Right renal pelvis (tissue), 4 donors: Measurements from ENCODE around the gene CSF1R. TPM values are rescaled to one million over a fixed set of nuclear protein-coding genes. Genes with fewer than 3 reads are reported as not detected.
"Not testable (repeated sequence)": the region's sequence is repeated elsewhere in the genome, so short reads cannot be mapped to it uniquely, and the experiment has no call there.

Experiments
- DNase-seq, 4 donors: peaks; one replicate each; pipeline ENCODE4 v3.0.0-alpha.2; 2013; ENCODE audit warnings: low read depth in 4 of 4, low spot score in 3 of 4, missing footprints in 1 of 4
- polyA plus RNA-seq, 4 donors: library from polyadenylated mRNA; unstranded; fragments of 120-200 nt; gene quantifications; one replicate each; pipeline ENCODE4 v1.2.1, GENCODE V29; 2013; ENCODE audit not compliant: insufficient read length in 4 of 4

The CSF1R gene
- polyA plus RNA-seq, 4 donors: 14.7 to 15.5 (median 15.0) TPM

DNA sequence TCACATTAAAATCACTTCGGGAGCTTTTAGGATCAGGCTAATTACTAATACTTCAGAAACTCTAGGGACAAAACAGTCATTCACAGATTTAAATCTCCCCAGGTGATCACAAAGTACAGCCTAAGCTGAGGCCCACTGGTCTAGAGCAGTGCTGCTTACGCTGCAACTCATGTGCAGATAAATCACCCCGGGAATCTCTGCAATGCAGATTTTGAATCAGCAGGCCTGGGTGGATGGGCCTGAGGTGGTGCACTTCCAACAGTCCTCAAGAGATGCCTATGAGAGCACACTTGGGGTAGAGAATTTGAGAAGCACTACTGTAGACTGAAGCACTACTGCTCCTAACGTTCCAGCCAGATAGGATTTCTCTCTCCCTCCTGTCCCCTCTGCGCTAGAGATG lies 28.4 kb downstream of the CSF1R start:
- no peak for DNase-seq

DNA sequence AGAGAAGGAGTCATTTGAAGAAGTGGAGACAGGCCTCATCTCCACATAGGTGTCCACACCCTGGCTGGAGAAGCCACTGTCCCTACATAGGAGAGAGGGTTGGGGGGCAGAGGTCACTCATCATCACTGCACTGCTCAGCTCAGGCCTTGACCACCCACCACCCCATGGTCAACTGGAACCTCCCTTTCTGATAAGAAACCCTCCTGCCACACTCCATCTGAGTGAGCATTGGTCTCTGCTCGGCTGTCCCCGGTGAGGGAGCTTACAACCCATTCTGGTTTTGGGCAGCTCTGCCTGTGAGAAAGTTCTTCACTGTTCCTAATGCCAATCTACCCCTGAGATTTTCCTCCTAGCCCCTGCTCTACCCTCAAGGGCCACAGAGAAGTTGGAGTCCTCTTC lies 28.8 kb downstream of the CSF1R start:
- no peak for DNase-seq

DNA sequence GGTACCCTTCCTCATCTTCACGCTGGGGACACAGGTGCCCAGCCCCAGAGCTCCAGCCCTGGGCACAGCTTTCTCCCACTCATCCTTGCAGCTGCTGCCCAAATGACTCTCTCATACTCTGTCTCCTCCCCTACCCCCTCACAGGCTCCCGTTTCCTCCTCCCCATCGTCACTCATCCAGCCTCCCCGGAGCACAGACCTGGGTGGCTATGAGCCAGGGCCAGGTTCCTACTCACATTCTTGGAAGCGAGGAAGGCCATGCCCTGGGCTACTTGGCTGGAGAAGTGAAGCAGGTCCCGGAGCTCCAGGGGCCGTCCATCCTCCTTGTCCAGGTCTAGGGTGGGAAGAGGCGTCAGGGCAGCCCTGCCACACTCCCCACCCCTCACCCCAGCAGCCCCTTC lies 29.3 kb downstream of the CSF1R start:
- DNase-seq: no peak

DNA sequence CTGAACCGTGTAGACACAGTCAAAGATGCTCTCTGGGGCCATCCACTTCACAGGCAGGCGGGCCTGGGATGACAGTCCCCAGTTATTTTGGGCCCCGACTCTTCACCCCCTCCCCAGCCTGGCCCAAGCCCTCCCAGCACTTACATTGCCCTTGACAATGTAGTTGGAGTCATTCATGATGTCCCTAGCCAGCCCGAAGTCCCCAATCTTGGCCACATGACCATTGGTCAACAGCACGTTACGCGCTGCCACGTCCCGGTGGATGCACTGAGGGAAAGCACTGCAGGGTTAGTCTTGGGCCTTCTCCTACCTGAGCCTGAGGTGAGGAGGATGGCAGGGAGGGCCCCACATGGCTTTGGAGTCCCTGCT lies 30.3 kb downstream of the CSF1R start:
- no peak for DNase-seq

DNA sequence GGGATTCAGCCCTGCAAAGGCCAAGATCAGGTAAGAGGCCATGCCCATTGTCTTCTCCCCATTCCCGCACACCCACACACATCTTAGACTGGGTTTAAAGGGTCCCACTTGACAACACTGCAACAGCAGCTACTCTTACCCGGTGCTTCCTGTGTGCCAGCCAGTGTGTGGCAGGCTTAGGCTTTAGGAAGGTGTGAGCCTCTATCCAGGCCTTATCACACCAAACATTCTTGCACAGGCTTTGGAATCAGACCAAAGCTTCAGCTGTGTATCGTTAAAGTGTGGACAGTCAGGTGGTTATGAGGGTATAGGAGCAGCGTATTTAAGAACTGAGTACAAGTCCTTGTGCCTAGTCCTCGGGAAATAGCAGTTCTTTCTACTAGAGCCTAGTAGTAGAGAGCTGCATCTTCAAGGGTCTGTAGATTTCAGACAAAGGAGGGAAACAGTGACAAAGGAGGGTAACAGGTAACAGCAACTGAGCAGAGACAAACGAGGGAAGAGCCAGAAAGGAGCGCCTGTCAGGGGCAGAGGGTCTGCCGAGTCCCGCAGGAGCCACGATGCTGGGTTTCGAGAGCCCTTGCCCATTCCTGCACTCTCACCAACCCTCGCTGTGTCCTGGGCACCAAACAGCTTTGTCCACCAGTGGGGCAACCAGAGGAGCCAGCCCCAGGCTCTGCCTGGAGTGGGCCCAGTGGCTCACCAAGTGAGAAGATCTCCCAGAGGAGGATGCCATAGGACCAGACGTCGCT lies 30.9 kb downstream of the CSF1R start:
- DNase-seq: no peak

DNA sequence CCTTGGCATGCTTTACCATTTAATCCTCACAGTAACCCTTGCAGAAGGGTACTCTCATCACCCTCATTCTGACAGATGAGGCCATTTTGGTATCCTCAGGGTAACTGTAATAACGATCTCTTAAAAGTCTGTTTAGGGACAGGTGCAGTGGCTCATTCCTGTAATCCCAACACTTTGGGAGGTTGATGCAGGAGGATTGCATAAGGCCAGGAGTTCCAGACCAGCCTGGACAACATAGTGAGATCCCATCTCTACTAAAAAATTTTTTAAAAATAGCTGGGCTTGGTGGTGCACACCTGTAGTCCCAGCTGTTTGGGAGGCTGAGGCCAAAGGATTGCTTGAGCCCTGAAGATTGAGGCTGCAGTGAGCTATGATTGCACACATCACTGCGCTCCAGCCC lies 31.8 kb downstream of the CSF1R start:
- no peak for DNase-seq

DNA sequence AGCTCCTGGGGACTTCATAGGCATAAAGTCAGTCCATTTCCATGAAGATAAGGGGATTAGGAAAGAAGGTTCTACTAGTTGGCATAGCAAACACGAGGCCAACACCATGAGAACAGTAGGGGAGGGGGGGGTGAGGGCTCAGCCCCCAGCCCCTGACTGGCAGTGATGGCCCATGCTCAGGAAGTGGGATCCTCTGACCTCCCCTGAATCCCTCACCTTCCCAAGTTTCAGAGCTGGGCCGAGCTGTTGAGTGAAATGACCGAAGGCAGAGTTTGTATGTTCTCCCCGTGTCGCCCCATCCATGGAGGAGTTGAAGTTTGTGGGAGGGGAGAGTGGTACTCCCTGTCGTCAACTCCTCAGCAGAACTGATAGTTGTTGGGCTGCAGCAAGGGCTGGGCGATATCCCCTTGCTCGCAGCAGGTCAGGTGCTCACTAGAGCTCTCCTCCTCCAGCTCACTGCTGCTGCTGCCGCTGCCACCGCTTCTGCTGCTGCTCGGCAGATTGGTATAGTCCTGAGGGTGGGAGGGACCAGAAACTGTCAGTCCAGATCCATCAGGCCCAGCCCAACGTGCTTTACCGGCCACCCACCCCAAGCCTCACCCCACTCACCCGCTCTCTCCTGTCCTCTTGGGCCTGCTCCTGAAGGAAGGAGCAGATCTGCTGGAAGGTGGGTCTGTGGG lies 32.5 kb downstream of the CSF1R start:
- no peak for DNase-seq

DNA sequence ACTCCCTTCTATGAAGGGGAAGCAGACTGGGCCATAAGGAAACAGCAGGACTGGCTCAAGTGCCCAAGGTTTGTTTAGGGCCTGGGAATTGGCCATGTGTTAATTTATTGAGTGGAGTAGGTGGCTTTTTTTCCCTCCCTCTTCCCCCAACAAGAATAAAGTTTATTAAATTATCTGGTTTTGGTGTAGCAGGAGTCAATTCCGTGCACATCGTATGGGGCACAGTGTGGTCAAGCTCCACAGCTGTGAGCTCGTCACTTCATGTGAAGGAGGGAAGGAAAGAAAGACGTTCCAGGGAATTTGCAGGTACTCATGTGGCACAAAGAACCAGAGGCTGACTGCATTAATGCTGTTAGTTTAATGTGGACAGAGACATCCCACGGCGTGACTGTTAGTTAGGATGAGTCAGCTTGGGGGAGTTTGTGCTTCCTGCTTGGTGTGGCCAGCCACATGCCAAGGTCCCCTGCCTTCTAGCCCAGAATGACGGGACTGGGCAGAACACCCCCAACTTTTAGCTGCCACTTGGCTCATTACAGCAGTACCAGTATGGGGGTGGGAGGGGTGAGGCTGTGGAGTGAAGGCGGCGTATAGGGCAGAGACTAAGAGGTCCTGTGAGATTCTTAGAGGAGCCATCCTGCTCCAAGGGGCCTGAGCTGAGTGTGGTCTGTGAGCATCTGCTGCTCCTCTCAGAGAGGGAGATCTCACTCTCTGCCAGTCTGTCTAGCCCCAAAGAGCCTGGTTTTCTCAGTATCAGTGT lies 33.2 kb downstream of the CSF1R start:
- no peak for DNase-seq

DNA sequence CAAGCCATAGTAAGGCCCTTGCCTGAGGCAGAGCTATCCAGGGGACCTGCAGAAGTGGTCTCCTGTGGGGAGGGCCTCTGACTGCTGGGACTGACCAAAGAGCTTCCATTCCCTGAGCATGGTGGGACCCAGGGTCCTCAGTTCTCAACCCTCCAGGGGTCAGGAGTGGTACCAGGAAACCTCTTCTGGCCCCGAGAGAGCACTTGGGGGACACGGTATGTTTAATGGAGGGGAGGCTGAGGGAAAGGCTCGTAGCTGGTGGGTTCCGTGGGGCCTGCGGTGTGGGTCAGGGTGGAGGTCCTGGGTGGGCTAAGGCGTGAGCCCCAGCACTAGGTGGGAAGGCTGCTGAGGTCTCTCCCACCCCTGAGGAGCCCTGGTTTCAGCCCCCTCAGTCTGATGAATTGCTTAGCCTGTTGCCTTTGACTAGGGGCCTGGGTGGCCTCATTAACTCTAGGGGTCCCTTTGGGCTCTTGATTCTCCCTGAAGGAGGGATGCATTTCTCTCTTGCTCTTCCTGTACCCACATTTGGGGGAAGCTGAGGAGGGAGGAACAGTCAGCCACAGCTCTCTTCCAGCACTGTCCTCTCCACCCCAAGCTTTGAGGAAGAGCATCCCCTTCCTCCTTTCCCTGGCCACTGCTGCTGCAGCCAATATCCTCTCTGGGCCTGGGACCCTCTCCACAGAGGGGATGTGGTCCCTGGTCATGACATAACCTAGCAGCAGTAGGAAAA lies 34.0 kb downstream of the CSF1R start:
- DNase-seq: no peak

DNA sequence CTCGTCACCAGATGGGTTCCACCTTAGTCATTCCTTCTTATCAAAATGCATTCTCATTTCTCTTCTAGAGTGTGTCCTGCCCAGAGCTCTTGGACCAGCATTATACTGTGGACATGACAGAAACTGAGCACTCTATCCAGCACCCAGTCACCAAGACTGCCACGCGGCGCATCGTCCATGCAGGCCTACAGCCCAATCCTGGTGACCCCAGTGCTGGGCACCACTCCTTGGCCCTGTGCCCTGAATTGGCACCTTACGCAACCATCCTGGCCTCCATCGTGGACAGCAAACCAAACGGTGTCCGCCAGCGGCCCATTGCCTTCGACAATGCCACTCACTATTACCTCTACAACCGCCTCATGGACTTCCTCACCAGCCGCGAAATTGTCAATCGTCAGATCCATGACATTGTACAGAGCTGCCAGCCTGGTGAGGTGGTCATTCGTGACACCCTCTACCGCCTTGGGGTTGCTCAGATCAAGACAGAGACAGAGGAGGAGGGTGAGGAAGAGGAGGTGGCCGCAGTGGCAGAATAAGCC lies 34.6 kb downstream of the CSF1R start:
- DNase-seq: no peak

DNA sequence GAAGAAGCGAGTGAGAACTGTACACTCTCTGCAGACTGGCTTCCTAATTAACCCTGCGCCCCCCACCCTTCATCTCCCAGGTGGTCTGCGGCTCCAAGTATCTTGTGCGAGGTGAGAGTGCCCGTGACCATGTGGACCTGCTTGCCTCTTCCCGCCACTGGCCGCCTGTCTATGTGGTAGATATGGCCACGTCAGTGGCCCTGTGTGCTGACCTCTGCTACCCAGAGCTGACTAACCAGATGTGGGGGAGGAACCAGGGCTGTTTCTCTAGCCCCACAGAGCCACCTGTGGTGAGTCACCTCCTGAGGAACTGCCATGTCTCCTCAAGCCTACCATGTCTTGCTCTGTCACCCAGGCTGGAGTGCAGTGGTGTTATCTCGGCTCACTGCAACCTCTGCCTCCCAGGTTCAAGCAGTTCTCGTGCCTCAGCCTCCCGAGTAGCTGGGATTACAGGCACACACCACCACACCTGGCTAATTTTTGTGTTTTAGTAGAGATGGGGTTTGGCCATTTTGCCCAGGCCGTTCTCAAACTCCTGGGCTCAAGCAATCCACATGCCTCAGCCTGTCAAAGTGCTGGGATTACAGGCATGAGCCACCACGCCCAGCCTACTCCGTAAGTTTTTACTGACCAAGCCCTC lies 36.1 kb downstream of the CSF1R start:
- not testable (repeated sequence) for DNase-seq

DNA sequence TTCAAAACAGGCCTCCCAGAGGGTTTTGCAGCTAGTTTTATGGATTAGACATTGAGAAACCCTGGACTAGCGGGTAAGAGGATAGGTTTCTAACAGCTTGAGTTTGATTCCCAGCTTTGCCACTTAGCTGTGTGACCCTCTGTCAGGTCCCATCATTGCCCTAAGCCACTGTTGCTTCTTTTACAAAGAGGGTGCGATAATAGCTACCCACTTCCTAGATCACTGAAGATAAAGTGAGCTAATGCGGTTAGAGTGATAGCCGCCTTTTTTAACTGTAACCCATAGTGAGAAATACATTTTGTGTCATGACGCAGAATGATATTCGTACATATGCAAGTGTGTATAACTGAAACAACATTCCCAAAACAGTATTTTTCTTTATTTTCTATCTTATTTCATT lies 40.3 kb downstream of the CSF1R start:
- no peak for DNase-seq

DNA sequence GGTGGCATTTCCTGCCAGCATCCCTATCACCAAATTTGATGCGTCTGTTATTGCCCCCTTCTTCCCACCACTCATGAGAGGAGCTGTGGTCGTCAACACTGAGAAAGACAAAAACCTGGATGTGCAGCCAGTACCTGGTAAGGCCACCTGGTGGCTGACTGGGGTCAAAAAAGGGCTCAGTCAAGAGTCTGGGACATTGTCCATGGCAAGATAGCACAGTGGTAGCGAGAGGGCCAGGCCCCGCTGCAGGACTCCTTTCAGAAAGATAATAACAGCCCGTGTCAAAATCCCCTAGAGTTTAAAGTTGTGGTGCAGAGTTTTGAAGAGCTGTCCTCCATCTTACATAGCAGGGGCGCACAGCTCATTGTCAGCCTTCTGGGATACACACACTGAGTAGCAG lies 40.8 kb downstream of the CSF1R start:
- DNase-seq: no peak

DNA sequence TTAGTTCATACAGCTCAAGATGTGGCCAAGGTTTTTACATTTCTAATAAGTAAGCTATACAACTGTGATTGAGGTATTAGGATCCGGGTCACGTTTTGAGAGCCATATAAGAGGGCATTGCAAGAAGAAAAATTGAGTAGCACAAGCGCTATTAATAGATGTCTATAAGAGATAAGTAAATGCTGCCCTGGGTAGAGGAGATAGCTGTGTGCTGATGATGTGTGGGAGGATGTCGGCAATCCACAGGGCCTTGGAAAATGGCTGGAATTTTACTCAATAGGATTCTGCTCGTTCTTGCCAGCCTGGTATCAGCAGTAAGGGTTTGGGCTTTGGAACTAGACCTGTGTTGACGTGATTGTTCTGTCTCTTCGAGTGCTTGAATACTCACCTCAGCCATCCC lies 41.6 kb downstream of the CSF1R start:
- no peak for DNase-seq

DNA sequence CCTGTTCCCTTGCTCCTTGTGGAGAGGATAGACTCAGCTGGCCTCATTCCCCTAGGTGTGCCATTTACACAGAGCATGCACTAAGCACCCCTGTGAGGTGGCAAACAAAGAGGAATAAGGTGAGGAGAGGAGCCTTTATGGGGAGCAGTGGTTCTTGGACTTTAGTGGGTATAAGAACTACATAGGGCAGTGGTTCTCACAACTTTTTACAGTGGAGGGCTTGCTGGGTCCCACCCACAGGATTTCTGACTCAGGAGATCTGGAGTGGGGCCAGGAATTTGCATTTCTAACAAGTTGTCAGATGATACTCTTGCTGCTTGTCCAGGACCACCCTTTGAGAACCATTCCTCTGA lies 42.0 kb downstream of the CSF1R start:
- DNase-seq: no peak

DNA sequence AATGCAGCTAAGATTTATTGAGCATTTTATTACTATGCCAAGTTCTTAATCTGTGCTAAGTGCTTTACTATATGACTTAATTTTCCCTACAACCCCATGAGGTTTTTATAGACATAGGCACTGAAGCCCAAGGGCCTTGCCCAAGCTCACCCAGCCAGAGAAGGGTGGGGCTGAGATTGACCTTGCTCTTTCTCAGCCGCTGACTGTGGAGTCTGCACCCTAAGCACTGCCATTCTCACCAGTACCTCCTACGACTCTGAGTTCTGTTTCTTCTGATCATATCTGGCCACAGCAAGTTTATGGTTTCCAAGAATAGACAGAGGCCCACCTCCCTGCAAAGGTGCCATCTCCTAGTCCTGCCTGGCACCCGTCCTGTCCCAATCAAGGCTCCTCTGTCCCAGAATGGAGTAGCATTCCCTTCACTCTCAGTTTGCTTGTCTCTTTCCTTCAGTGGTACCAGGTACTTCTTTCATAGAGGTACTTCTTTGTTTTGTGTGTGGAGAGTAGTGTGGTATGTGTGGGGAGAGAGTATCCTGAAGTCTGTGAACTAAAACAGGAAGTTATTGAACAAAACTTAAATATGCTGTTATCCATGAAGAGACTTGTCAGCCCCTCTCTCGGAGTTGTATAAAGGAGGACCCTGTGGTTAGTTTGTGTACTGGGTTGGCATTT lies 42.6 kb downstream of the CSF1R start:
- DNase-seq: no peak

DNA sequence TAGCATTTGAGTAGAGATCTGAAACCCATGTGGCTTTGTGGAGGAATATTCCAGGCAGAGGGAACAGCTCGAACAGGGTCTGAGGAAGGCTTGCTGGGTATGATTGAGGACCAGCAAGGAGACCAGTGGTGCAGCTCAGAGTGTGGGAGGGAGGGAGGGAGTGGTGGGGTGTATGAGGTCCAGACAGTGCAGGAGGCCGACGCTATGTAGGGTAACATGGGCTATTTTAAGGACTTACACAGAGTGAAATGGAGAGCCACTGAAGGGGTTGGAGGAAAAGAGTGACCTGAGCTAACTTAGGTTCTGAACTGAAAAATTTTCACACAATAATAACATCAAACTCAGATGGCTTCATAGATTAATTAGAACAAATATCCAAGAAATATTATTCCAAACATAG lies 43.9 kb downstream of the CSF1R start:
- DNase-seq: no peak

DNA sequence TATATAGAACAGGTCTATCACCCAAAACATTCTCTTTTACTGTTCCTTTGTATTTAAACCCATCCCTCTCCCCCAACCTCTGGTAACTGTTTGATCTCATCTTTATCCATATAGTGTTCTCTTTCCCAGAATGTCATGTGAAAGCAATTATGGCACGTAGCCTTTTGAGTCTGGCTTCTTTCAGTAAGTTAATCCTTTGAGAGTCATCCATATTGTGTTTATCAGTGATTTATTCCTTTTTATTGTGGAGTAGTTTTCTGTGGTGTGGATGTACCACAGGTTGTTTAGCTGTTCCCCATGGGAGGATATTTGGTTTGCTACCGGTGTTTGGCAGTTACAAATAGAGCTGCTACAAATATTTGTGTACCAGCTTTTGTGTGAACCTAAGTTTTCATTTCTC lies 47.8 kb downstream of the CSF1R start:
- DNase-seq: no peak

DNA sequence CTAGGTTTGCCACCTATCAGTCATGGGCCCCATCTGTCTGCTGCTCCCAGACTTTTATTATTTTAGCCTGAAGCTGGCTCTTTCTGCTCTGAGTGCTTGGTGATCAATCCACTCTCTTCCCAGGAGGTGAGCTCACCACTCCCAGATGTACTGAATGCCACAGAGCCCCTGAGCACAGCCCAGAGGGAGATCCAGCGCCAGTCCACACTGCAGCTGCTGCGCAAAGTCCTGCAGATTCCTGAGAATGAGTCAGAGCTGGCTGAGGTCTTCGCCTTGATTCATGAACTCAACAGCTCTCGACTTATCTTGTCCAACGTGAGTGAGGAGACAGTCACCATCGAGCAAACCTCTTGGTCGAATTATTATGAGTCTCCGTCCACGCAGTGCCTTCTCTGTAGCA lies 49.8 kb downstream of the CSF1R start:
- no peak for DNase-seq
